Endodermal cell (in vitro differentiated cells): ENCODE data around the gene ITGB1BP2. TPM values are rescaled to one million over a fixed set of nuclear protein-coding genes. Genes with fewer than 3 reads are reported as not detected.
"Not testable (repeated sequence)": the region's sequence is repeated elsewhere in the genome, so short reads cannot be mapped to it uniquely, and the experiment has no call there.

Source experiments
- DNase-seq: peaks from one replicate; pipeline ENCODE4 v3.0.0-alpha.2; 2017
- H3K27ac ChIP-seq: 2 replicates; pipeline ENCODE4 v1.5.1; 2013; ENCODE audit warnings: mild to moderate bottlenecking, low read depth, low read length, moderate library complexity
- H3K27me3 ChIP-seq: 2 replicates; pipeline ENCODE4 v1.6.1; 2013; ENCODE audit warnings: mild to moderate bottlenecking, low read length, moderate library complexity; ENCODE audit not compliant: insufficient read depth, control insufficient read depth, poor library complexity, severe bottlenecking
- H3K36me3 ChIP-seq: 2 replicates; pipeline ENCODE4 v1.7.0; 2013; ENCODE audit warnings: mild to moderate bottlenecking, low read length, moderate library complexity; ENCODE audit not compliant: control insufficient read depth, insufficient read depth
- H3K4me1 ChIP-seq: one replicate; pipeline ENCODE4 v1.7.0; 2013; ENCODE audit warnings: low read length; ENCODE audit not compliant: control insufficient read depth, insufficient read depth
- H3K4me3 ChIP-seq: 2 replicates; pipeline ENCODE4 v1.5.1; 2013; ENCODE audit warnings: mild to moderate bottlenecking, low read length, moderate library complexity
- H3K9ac ChIP-seq: 2 replicates; pipeline ENCODE4 v1.6.1; 2013; ENCODE audit warnings: mild to moderate bottlenecking, low read length, moderate library complexity; ENCODE audit not compliant: poor library complexity, severe bottlenecking; ENCODE audit errors: extremely low read depth
- H3K9me3 ChIP-seq: 2 replicates; pipeline ENCODE4 v1.6.1; 2013; ENCODE audit warnings: mild to moderate bottlenecking, low read length, moderate library complexity; ENCODE audit not compliant: control insufficient read depth
- H3K27ac Mint-ChIP-seq: 2 replicates; pipeline ENCODE4 v1.8.0; 2020; ENCODE audit warnings: mixed read lengths
- H3K27me3 Mint-ChIP-seq: 2 replicates; pipeline ENCODE4 v1.8.0; 2021; ENCODE audit warnings: mild to moderate bottlenecking, mixed read lengths; ENCODE audit not compliant: insufficient read depth
- H3K36me3 Mint-ChIP-seq: 2 replicates; pipeline ENCODE4 v1.8.0; 2020; ENCODE audit warnings: low read depth, mixed read lengths
- H3K4me1 Mint-ChIP-seq: 2 replicates; pipeline ENCODE4 v1.8.0; 2020; ENCODE audit warnings: mixed read lengths
- H3K4me3 Mint-ChIP-seq: 2 replicates; pipeline ENCODE4 v1.8.0; 2020; ENCODE audit warnings: mild to moderate bottlenecking, moderate library complexity, mixed read lengths
- H3K9me3 Mint-ChIP-seq: 2 replicates; pipeline ENCODE4 v1.8.0; 2020; ENCODE audit warnings: mild to moderate bottlenecking, mixed read lengths
- CTCF ChIP-seq: fragments of 200-600 bp; sonication (generic); conservative IDR thresholded peaks from 2 replicates; pipeline ENCODE4 v1.5.0; 2021; ENCODE audit warnings: antibody characterized with exemption, mild to moderate bottlenecking
- WGBS, 2 experiments: methylation state at CpG; one replicate each; pipeline versions ENCODE4 v1.1.5 to v1.1.7; 2013; ENCODE audit warnings: missing lambda C conversion rate in 2 of 2, mixed read lengths in 1 of 2; ENCODE audit not compliant: insufficient coverage in 1 of 2, insufficient read length in 1 of 2; 5-methylcytosine and 5-hydroxymethylcytosine counted together
- total RNA-seq, 2 donors: library from RNA; stranded (reverse); fragmentation: NEBNext Ultra II Directional in 1 of 2; extraction: Animal tissue kit (Norgen Biotek cat#: 25700) in 1 of 2; gene quantifications; 2 replicates in 1 of 2; 3 replicates in 1 of 2; pipeline ENCODE4 v1.2.1, GENCODE V29; 2021

The ITGB1BP2 gene
- total RNA-seq, 2 donors from 2014 or later = 4.1 to 6.1 TPM

GRCh38 chrX:71254092-71254963 lies 47.2 kb upstream of the ITGB1BP2 start, which contains the start of gene ZMYM3:
ZMYM3 (minus strand) TSS chrX:71254140; CDS start chrX:71253255, 885 bp downstream.
- 0% methylated on average over 10 to 48 of the region's 54 CpGs for WGBS, 2 experiments
- Histone ChIP-seq H3K4me3 (peak within 1 kb of the TSS; percentile 83), H3K9ac (peak within 1 kb of the TSS; percentile 55), H3K9me3 (no peaks in the 10 kb centered on the region), H3K4me1 (no peaks in the 10 kb centered on the region), H3K36me3 (peaks cover 9% of the 10 kb centered on the region), H3K27me3 (no peaks in the 10 kb centered on the region), H3K27ac (peak within 1 kb of the TSS; percentile 63)
- Mint-ChIP-seq H3K9me3 (peaks cover 46% of the 10 kb centered on the region), H3K27me3 (no peaks in the 10 kb centered on the region), H3K4me1 (peaks cover 8% of the 10 kb centered on the region), H3K36me3 (peaks cover 15% of the 10 kb centered on the region), H3K4me3 (peak within 1 kb of the TSS; percentile 91), H3K27ac (peak within 1 kb of the TSS; percentile 95)
- DNase-seq = peak; percentile 92
- TF ChIP-seq CTCF = no peak

GRCh38 chrX:71256051-71256450 lies 45.5 kb upstream of the ITGB1BP2 start:
- no peak overlapping the region for H3K27ac ChIP-seq
- peaks cover 38% of the 10 kb centered on the region for H3K9me3 Mint-ChIP-seq
- no peaks in the 10 kb centered on the region for H3K4me1 ChIP-seq
- peak overlapping the region; percentile 83 for H3K4me3 ChIP-seq
- H3K4me1 Mint-ChIP-seq = peaks cover 8% of the 10 kb centered on the region
- H3K9ac ChIP-seq = no peak overlapping the region
- H3K27me3 Mint-ChIP-seq = no peaks in the 10 kb centered on the region
- H3K4me3 Mint-ChIP-seq = peak overlapping the region; percentile 91
- no peaks in the 10 kb centered on the region for H3K9me3 ChIP-seq
- no peak overlapping the region for H3K27ac Mint-ChIP-seq
- peaks cover 3% of the 10 kb centered on the region for H3K36me3 Mint-ChIP-seq
- no peak for DNase-seq
- no peaks in the 10 kb centered on the region for H3K36me3 ChIP-seq
- no peaks in the 10 kb centered on the region for H3K27me3 ChIP-seq
- TF ChIP-seq CTCF = no peak
- WGBS, 2 experiments = 88 to 95% methylated on average over 3 to 6 of the region's 6 CpGs

GRCh38 chrX:71256856-71257255 lies 44.7 kb upstream of the ITGB1BP2 start:
- no peak for TF ChIP-seq CTCF
- peaks cover 35% of the 10 kb centered on the region for H3K9me3 Mint-ChIP-seq
- no peak for DNase-seq
- H3K9ac ChIP-seq = no peak overlapping the region
- H3K27me3 ChIP-seq = no peaks in the 10 kb centered on the region
- WGBS, 2 experiments = 100% methylated on average over 1 of the region's 4 CpGs; no CpG with 5 or more reads in 1 of the 2 experiments
- H3K27ac ChIP-seq = no peak overlapping the region
- no peaks in the 10 kb centered on the region for H3K27me3 Mint-ChIP-seq
- peaks cover 8% of the 10 kb centered on the region for H3K4me1 Mint-ChIP-seq
- no peak overlapping the region for H3K4me3 Mint-ChIP-seq
- no peak overlapping the region for H3K27ac Mint-ChIP-seq
- no peak overlapping the region for H3K4me3 ChIP-seq
- no peaks in the 10 kb centered on the region for H3K4me1 ChIP-seq
- H3K36me3 Mint-ChIP-seq = no peaks in the 10 kb centered on the region
- no peaks in the 10 kb centered on the region for H3K9me3 ChIP-seq
- no peaks in the 10 kb centered on the region for H3K36me3 ChIP-seq

GRCh38 chrX:71268624-71269023 lies 32.9 kb upstream of the ITGB1BP2 start:
- H3K9me3 Mint-ChIP-seq = peaks cover 53% of the 10 kb centered on the region
- not testable (repeated sequence) for H3K27me3 ChIP-seq, H3K4me3 ChIP-seq, H3K9me3 ChIP-seq, H3K4me3 Mint-ChIP-seq, H3K4me1 ChIP-seq, H3K27ac Mint-ChIP-seq, H3K36me3 Mint-ChIP-seq, H3K27ac ChIP-seq, H3K4me1 Mint-ChIP-seq, H3K27me3 Mint-ChIP-seq, H3K9ac ChIP-seq, DNase-seq, H3K36me3 ChIP-seq
